ENCODE results near the gene ZNF691.

DNA sequence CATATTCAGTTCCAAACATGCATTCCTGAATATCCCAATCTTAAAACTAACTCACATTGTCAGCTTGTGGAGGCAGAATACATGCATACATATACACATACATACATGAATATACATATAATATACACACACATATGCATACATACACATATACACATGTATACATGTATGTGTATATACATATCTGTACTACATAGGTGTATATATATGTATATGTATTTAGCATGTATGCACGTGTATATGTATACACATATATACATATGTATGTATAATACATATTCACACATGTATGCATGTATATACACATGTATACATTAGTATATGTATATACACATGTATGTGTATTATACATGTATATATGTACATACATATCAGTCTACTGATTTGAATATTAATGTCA lies 1.2 kb upstream of the ZNF691 start:
- no peak for TF ChIP-seq EZH2phosphoT487 (IDR thresholded peaks at IDR 0.05; ENCODE audit: borderline replicate concordance, low read length)
- TF ChIP-seq CTCF (conservative IDR thresholded peaks at IDR 0.05; ENCODE audit: low read depth, low read length), result no peak
- no peak for TF ChIP-seq EZH2 (IDR thresholded peaks at IDR 0.05; ENCODE audit: low read length, unreplicated experiment)
